Keratinocyte (primary cell): Measurements from ENCODE around the gene ACTG1.

Experiments
- EZH2 ChIP-seq: IDR thresholded peaks from one replicate; pipeline ENCODE4 v1.6.1; 2012; ENCODE audit warnings: inconsistent platforms, mild to moderate bottlenecking, low read length, moderate library complexity
- TF ChIP-seq, protein P1 (sequence below), 3 experiments: IDR thresholded peaks in 1 of 3; conservative IDR thresholded peaks in 1 of 3; optimal IDR thresholded peaks in 1 of 3; 2 replicates in 2 of 3; 3 replicates in 1 of 3; pipeline versions ENCODE3 to v1.5.1; 2011; ENCODE audit warnings: low read length in 3 of 3, mild to moderate bottlenecking in 3 of 3, moderate library complexity in 2 of 3, control low read depth in 1 of 3, inconsistent platforms in 1 of 3; ENCODE audit not compliant: insufficient read depth in 2 of 3; ENCODE audit errors: extremely low read depth in 1 of 3

DNA sequence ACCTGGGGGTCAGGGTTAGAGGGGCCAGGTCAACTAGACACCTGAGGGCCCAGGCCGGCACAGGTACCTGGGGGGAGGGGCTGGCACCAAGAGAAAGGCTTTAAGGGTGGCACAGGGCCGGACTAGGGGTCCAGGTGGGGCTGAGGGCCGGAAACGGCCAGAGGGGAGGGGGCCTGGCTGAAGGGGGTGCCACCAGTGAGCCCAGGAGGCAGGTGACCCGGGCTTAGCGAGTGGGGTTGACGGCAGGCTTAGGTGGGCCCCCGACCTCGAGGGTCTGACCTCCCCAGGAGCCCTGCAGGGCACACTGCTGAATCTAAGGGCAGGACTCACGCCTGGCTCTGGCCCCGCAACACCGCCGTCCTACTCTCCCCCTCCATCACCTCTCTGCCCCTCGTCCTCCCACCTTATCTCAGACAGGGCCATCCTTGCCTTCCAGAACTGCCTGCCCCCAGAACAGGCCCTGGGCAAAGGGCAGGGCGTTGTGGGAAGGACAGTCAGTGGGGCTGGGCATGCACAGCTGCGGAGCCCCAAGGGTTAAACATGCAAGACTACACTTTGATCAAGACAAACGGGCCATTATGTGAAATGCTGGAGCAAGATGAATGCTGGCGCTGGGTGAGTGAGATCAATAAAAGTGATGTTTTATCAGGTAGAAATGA is 44.4 kb downstream of the ACTG1 start:
- TF ChIP-seq, protein P1, sequence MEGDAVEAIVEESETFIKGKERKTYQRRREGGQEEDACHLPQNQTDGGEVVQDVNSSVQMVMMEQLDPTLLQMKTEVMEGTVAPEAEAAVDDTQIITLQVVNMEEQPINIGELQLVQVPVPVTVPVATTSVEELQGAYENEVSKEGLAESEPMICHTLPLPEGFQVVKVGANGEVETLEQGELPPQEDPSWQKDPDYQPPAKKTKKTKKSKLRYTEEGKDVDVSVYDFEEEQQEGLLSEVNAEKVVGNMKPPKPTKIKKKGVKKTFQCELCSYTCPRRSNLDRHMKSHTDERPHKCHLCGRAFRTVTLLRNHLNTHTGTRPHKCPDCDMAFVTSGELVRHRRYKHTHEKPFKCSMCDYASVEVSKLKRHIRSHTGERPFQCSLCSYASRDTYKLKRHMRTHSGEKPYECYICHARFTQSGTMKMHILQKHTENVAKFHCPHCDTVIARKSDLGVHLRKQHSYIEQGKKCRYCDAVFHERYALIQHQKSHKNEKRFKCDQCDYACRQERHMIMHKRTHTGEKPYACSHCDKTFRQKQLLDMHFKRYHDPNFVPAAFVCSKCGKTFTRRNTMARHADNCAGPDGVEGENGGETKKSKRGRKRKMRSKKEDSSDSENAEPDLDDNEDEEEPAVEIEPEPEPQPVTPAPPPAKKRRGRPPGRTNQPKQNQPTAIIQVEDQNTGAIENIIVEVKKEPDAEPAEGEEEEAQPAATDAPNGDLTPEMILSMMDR (optimal IDR thresholded peaks at IDR 0.05 in 1 of 3, IDR thresholded peaks at IDR 0.05 in 1 of 3, conservative IDR thresholded peaks at IDR 0.05 in 1 of 3; ENCODE audit: extremely low read depth in 1 of 3, insufficient read depth in 2 of 3, low read length in 3 of 3), result no peak
- no peak for TF ChIP-seq EZH2
